WTC11 (cell line): ENCODE measurements around the gene CLEC17A. TPM values are rescaled to one million over a fixed set of nuclear protein-coding genes. Genes with fewer than 3 reads are reported as not detected.

Experiments used
- ATAC-seq: fragments of 200-7000 bp; cut with Tn5 transposase; 2 replicates; pipeline ENCODE4 v1.10.0; 2021; ENCODE audit warnings: mild to moderate bottlenecking, moderate library complexity
- CTCF ChIA-PET: fragments of 300-600 bp; sonication (Branson Sonifier 250); formaldehyde crosslinking; loops from one replicate; lab custom pipeline; 2021; ENCODE audit warnings: antibody characterized with exemption; lab: Charles Lee
- POLR2A ChIA-PET: fragments of 350-600 bp; sonication (Branson Sonifier 250); formaldehyde crosslinking; loops from one replicate; lab custom pipeline; 2021; ENCODE audit warnings: antibody characterized with exemption; lab: Charles Lee
- DNase-seq: peaks from one replicate; pipeline ENCODE4 v3.0.0; 2021; ENCODE audit warnings: low spot score
- H3K27ac Mint-ChIP-seq: 2 replicates; pipeline ENCODE4 v1.8.0; 2021; ENCODE audit warnings: mixed read lengths
- H3K27me3 Mint-ChIP-seq: 2 replicates; pipeline ENCODE4 v1.8.0; 2021; ENCODE audit warnings: low read depth, mild to moderate bottlenecking, moderate library complexity, mixed read lengths
- H3K36me3 Mint-ChIP-seq: 2 replicates; pipeline ENCODE4 v1.8.0; 2021; ENCODE audit warnings: mixed read lengths
- H3K4me1 Mint-ChIP-seq: 2 replicates; pipeline ENCODE4 v1.8.0; 2022; ENCODE audit warnings: mixed read lengths
- H3K4me3 Mint-ChIP-seq: 2 replicates; pipeline ENCODE4 v1.8.0; 2021; ENCODE audit warnings: mild to moderate bottlenecking, moderate library complexity, mixed read lengths
- H3K9me3 Mint-ChIP-seq: 2 replicates; pipeline ENCODE4 v1.8.0; 2021; ENCODE audit warnings: mixed read lengths
- ARID4B ChIP-seq: sonication (generic); formaldehyde crosslinking; IDR thresholded peaks from 2 replicates; pipeline ENCODE4 v1.8.0; 2023; ENCODE audit warnings: missing genetic modification reagents, mild to moderate bottlenecking, borderline replicate concordance
- FOXP1 ChIP-seq: sonication (generic); formaldehyde crosslinking; IDR thresholded peaks from 2 replicates; pipeline ENCODE4 v1.8.0; 2022; ENCODE audit warnings: missing genetic modification reagents, mild to moderate bottlenecking, moderate library complexity, borderline replicate concordance
- MXD4 ChIP-seq: fragments of 250-450 bp; sonication (Bioruptor Pico); IDR thresholded peaks from 2 replicates; pipeline ENCODE4 v1.8.0; 2021; ENCODE audit warnings: mild to moderate bottlenecking, moderate library complexity, borderline replicate concordance
- NFE2L1 ChIP-seq: sonication (generic); formaldehyde crosslinking; IDR thresholded peaks from 2 replicates; pipeline ENCODE4 v1.8.1; 2023; ENCODE audit warnings: missing genetic modification reagents
- NR2C2 ChIP-seq: sonication (generic); formaldehyde crosslinking; IDR thresholded peaks from 2 replicates; pipeline ENCODE4 v1.8.0; 2022; ENCODE audit warnings: mild to moderate bottlenecking, missing genetic modification reagents
- OVOL2 ChIP-seq: fragments of 250-450 bp; sonication (Bioruptor Pico); IDR thresholded peaks from 2 replicates; pipeline ENCODE4 v1.9.0; 2021; ENCODE audit warnings: mild to moderate bottlenecking, borderline replicate concordance
- PREB ChIP-seq: sonication (generic); formaldehyde crosslinking; IDR thresholded peaks from 2 replicates; pipeline ENCODE4 v1.8.1; 2022; ENCODE audit warnings: mild to moderate bottlenecking, missing genetic modification reagents, moderate library complexity, borderline replicate concordance
- RELA ChIP-seq: sonication (generic); formaldehyde crosslinking; IDR thresholded peaks from 2 replicates; pipeline ENCODE4 v1.8.1; 2022; ENCODE audit warnings: missing genetic modification reagents, mild to moderate bottlenecking, borderline replicate concordance
- ZNF138 ChIP-seq: sonication (generic); formaldehyde crosslinking; conservative IDR thresholded peaks from 2 replicates; pipeline ENCODE4 v1.8.1; 2022; ENCODE audit warnings: mild to moderate bottlenecking, moderate library complexity, missing genetic modification reagents
- ZNF219 ChIP-seq: sonication (generic); formaldehyde crosslinking; IDR thresholded peaks from 2 replicates; pipeline ENCODE4 v1.8.0; 2023; ENCODE audit warnings: missing genetic modification reagents, mild to moderate bottlenecking, borderline replicate concordance
- ZNF532 ChIP-seq: fragments of 250-450 bp; sonication (Bioruptor Pico); IDR thresholded peaks from 2 replicates; pipeline ENCODE4 v1.9.0; 2021; ENCODE audit warnings: mild to moderate bottlenecking, borderline replicate concordance
- ZNF671 ChIP-seq: fragments of 250-450 bp; sonication (Bioruptor Pico); IDR thresholded peaks from 2 replicates; pipeline ENCODE4 v1.8.0; 2021; ENCODE audit warnings: mild to moderate bottlenecking
- total RNA-seq: library from RNA; stranded (reverse); gene quantifications from 3 replicates; pipeline ENCODE4 v1.2.3, GENCODE V29; 2021
- TF ChIP-seq, protein P1 (sequence below): sonication (generic); formaldehyde crosslinking; IDR thresholded peaks from 2 replicates; pipeline ENCODE4 v1.8.1; 2022; ENCODE audit warnings: missing genetic modification reagents, borderline replicate concordance
- TF ChIP-seq, protein P2 (sequence below): sonication (generic); formaldehyde crosslinking; IDR thresholded peaks from 2 replicates; pipeline ENCODE4 v1.8.1; 2023; ENCODE audit warnings: mild to moderate bottlenecking, missing genetic modification reagents

Gene CLEC17A
- total RNA-seq, 1 experiment from 2014 or later: not detected

DNA sequence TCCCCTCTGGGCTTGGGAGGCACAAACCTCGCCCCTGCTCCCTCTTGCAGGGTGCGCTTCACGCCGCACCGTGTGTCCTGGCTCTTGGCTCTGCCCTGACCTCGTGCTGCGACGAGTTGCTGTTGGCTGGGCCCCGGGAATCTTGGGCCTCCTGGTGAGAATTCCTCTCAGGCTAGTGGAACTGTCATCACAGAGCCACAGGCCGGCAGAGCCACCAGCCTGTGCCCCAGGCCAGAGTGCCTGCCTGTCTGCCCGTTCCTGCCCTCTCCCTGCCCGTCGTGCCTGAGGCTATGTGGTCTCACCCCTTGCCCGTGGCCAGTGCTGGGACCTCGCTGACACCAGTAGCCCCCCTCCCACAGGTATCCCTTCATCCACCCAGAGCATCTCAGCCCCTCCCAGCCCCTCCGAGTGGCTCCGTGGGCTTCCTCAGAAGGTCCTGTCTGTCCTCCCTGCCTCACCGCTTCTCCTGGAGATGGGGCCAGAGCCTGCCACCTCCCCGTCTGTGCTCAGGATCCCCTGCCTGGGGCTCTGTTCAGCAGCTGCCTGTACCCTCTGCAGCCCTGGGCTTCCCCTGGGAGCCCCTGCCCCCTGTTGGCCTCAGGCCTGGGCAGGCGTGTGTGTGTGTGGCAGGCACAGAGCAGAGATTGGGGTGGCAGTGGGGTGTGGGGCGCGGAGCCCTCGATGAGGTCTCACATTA lies 24.4 kb upstream of the CLEC17A start (continued):
- TF ChIP-seq ARID4B (CRISPR knock-in tag): no peak
- TF ChIP-seq, protein P1, sequence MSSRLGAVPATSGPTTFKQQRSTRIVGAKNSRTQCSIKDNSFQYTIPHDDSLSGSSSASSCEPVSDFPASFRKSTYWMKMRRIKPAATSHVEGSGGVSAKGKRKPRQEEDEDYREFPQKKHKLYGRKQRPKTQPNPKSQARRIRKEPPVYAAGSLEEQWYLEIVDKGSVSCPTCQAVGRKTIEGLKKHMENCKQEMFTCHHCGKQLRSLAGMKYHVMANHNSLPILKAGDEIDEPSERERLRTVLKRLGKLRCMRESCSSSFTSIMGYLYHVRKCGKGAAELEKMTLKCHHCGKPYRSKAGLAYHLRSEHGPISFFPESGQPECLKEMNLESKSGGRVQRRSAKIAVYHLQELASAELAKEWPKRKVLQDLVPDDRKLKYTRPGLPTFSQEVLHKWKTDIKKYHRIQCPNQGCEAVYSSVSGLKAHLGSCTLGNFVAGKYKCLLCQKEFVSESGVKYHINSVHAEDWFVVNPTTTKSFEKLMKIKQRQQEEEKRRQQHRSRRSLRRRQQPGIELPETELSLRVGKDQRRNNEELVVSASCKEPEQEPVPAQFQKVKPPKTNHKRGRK (CRISPR knock-in tag): no peak
- TF ChIP-seq MXD4 (CRISPR knock-in tag): no peak
- TF ChIP-seq ZNF671 (CRISPR knock-in tag): no peak
- TF ChIP-seq PREB (CRISPR knock-in tag): no peak
- TF ChIP-seq ZNF138: no peak
- no peak for TF ChIP-seq ZNF532 (CRISPR knock-in tag)
- no peak for TF ChIP-seq FOXP1 (CRISPR knock-in tag)
- TF ChIP-seq ZNF219 (CRISPR knock-in tag): no peak

DNA sequence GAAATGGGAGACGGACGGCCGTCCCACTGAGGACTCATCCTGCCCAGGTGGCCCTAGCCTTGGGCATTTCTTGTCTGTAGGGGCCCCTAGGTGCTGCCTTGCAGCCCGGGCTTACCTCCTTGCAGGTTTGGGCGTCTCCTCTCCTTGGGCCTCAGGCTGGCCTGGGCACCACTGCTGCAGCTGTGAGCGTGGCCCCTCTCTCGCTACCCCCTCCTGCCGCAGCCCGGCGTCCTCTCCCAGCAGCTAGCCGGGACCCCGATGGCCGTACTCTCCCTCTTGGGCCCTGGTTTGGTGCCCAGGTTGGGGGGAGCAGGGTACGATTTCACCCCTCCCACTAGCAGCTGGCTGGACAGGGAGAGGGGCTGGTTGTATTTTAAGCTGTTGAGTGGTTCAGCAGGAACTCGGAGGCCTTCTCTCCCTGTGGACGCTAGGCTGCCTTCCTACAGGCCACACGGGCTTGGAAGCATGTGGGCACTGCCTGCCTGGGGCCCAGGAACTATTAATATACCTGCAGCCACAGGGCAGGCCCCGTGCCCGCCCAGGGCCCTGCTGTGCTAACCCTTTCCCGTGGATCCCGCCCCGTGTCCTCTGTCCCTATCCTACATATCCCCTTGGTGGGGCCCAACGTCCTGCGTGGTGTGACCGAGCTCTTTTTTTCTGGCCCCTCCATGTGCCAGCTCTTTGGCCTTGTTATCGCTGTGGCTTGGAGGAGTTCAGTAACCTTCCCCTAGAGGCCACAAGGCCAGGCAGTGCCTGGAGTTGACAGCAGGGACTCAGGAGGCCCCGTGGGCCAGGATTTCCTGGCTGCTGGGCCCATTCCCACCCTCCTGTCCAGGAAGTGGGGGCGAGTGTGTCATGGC lies 22.7 kb upstream of the CLEC17A start:
- Mint-ChIP-seq H3K27me3 (no peaks in the 10 kb centered on the region), H3K9me3 (no peaks in the 10 kb centered on the region), H3K4me1 (peaks cover 45% of the 10 kb centered on the region), H3K36me3 (peaks cover 2% of the 10 kb centered on the region; the same call in 1 of the 2 replicates), H3K27ac (peak overlapping the region; percentile 71), H3K4me3 (no peak overlapping the region)
- ATAC-seq (no peak), DNase-seq (no peak)
- ChIA-PET POLR2A (interaction anchor here (0.7 kb wide), 1 partner anchor 24 kb away, joined by 3 read pairs; no protein-coding TSS in a partner anchor), CTCF (interaction anchor here (1.0 to 2.1 kb wide), 7 partner anchors 9 to 126 kb away, joined by 3 to 8 read pairs (median 4); partner anchors contain the start of gene NDUFB7)
- no peak for TF ChIP-seq NR2C2
- TF ChIP-seq RELA (CRISPR knock-in tag): no peak
- TF ChIP-seq ARID4B (CRISPR knock-in tag): no peak
- no peak for TF ChIP-seq ZNF671 (CRISPR knock-in tag)
- TF ChIP-seq NFE2L1: no peak
- TF ChIP-seq, protein P2, sequence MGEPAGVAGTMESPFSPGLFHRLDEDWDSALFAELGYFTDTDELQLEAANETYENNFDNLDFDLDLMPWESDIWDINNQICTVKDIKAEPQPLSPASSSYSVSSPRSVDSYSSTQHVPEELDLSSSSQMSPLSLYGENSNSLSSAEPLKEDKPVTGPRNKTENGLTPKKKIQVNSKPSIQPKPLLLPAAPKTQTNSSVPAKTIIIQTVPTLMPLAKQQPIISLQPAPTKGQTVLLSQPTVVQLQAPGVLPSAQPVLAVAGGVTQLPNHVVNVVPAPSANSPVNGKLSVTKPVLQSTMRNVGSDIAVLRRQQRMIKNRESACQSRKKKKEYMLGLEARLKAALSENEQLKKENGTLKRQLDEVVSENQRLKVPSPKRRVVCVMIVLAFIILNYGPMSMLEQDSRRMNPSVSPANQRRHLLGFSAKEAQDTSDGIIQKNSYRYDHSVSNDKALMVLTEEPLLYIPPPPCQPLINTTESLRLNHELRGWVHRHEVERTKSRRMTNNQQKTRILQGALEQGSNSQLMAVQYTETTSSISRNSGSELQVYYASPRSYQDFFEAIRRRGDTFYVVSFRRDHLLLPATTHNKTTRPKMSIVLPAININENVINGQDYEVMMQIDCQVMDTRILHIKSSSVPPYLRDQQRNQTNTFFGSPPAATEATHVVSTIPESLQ: no peak
- no peak for TF ChIP-seq OVOL2 (CRISPR knock-in tag)
